WTC11 (cell line): Measurements from ENCODE around the gene TRIP12.

Source experiments
- CREM ChIP-seq: sonication (generic); formaldehyde crosslinking; IDR thresholded peaks from 2 replicates; pipeline ENCODE4 v1.8.1; 2022; ENCODE audit warnings: mild to moderate bottlenecking, missing genetic modification reagents, moderate library complexity
- ESRRA ChIP-seq: sonication (generic); formaldehyde crosslinking; IDR thresholded peaks from 2 replicates; pipeline ENCODE4 v1.8.1; 2022; ENCODE audit warnings: mild to moderate bottlenecking, missing genetic modification reagents, borderline replicate concordance
- TEAD4 ChIP-seq: sonication (generic); formaldehyde crosslinking; IDR thresholded peaks from 2 replicates; pipeline ENCODE4 v1.8.0; 2022; ENCODE audit warnings: mild to moderate bottlenecking, missing genetic modification reagents
- ZNF232 ChIP-seq: sonication (generic); formaldehyde crosslinking; IDR thresholded peaks from 2 replicates; pipeline ENCODE4 v1.8.0; 2022; ENCODE audit warnings: mild to moderate bottlenecking, missing genetic modification reagents
- TF ChIP-seq, protein P1 (sequence below): sonication (generic); formaldehyde crosslinking; IDR thresholded peaks from 2 replicates; pipeline ENCODE4 v1.8.0; 2022; ENCODE audit warnings: mild to moderate bottlenecking, missing genetic modification reagents
- TF ChIP-seq, protein P2 (sequence below): fragments of 200-600 bp; IDR thresholded peaks from 2 replicates; pipeline ENCODE4 v1.8.0; 2022; ENCODE audit warnings: antibody characterized with exemption
- TF ChIP-seq, protein P3 (sequence below): sonication (generic); formaldehyde crosslinking; conservative IDR thresholded peaks from 2 replicates; pipeline ENCODE4 v1.8.1; 2022; ENCODE audit warnings: mild to moderate bottlenecking, missing genetic modification reagents
- TF ChIP-seq, protein P4 (sequence below): sonication (generic); formaldehyde crosslinking; IDR thresholded peaks from 2 replicates; pipeline ENCODE4 v1.8.1; 2022; ENCODE audit warnings: missing genetic modification reagents, borderline replicate concordance

DNA sequence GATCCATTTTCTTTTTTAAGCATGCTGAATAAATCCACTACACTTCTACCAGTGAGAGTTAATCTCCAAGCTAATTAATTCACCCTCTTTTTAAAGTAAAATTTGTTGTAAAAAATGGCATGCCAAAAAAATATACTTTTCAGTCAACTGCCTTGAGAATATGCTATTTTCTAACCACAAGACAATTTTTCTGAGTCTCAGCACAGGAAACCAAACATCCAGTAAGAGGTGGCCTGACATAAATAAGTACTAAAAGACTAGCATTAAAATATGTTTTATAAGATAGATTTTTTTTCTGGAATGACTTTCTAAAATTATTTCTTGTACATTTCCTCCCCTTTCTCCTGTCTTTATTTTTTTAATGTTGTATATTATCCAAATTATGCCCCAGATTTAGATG, 3.4 kb upstream of the TRIP12 start:
- TF ChIP-seq, protein P1, sequence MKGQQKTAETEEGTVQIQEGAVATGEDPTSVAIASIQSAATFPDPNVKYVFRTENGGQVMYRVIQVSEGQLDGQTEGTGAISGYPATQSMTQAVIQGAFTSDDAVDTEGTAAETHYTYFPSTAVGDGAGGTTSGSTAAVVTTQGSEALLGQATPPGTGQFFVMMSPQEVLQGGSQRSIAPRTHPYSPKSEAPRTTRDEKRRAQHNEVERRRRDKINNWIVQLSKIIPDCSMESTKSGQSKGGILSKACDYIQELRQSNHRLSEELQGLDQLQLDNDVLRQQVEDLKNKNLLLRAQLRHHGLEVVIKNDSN, result no peak
- TF ChIP-seq ESRRA (CRISPR knock-in tag), result no peak
- TF ChIP-seq, protein P2, sequence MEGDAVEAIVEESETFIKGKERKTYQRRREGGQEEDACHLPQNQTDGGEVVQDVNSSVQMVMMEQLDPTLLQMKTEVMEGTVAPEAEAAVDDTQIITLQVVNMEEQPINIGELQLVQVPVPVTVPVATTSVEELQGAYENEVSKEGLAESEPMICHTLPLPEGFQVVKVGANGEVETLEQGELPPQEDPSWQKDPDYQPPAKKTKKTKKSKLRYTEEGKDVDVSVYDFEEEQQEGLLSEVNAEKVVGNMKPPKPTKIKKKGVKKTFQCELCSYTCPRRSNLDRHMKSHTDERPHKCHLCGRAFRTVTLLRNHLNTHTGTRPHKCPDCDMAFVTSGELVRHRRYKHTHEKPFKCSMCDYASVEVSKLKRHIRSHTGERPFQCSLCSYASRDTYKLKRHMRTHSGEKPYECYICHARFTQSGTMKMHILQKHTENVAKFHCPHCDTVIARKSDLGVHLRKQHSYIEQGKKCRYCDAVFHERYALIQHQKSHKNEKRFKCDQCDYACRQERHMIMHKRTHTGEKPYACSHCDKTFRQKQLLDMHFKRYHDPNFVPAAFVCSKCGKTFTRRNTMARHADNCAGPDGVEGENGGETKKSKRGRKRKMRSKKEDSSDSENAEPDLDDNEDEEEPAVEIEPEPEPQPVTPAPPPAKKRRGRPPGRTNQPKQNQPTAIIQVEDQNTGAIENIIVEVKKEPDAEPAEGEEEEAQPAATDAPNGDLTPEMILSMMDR, result no peak
- TF ChIP-seq, protein P3, sequence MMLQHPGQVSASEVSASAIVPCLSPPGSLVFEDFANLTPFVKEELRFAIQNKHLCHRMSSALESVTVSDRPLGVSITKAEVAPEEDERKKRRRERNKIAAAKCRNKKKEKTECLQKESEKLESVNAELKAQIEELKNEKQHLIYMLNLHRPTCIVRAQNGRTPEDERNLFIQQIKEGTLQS, result no peak
- TF ChIP-seq TEAD4 (CRISPR knock-in tag), result no peak
- TF ChIP-seq, protein P4, sequence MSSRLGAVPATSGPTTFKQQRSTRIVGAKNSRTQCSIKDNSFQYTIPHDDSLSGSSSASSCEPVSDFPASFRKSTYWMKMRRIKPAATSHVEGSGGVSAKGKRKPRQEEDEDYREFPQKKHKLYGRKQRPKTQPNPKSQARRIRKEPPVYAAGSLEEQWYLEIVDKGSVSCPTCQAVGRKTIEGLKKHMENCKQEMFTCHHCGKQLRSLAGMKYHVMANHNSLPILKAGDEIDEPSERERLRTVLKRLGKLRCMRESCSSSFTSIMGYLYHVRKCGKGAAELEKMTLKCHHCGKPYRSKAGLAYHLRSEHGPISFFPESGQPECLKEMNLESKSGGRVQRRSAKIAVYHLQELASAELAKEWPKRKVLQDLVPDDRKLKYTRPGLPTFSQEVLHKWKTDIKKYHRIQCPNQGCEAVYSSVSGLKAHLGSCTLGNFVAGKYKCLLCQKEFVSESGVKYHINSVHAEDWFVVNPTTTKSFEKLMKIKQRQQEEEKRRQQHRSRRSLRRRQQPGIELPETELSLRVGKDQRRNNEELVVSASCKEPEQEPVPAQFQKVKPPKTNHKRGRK (CRISPR knock-in tag), result no peak
- TF ChIP-seq CREM (CRISPR knock-in tag), result no peak
- no peak for TF ChIP-seq ZNF232 (CRISPR knock-in tag)
